Measurements from ENCODE around the gene NPHP4. TPM values are rescaled to one million over a fixed set of nuclear protein-coding genes. Genes with fewer than 3 reads are reported as not detected.

The NPHP4 gene
- total RNA-seq, 1 experiment from 2014 or later = 18.8 TPM

- Histone ChIP-seq H3K9me2 (replicated peaks; ENCODE audit: low read length) (no peaks in the 10 kb centered on the region), H3K4me3 (ENCODE audit: low read length) (no peak overlapping the region), H3K9ac (ENCODE audit: low read length) (no peak overlapping the region), H4K20me1 (ENCODE audit: low read length) (no peaks in the 10 kb centered on the region), H3K4me1 (ENCODE audit: insufficient read depth, low read length) (no peaks in the 10 kb centered on the region), H3K36me3 (ENCODE audit: low read depth, low read length) (peaks cover 25% of the 10 kb centered on the region), H3F3A (ENCODE audit: low read length, unreplicated experiment) (no peaks in the 10 kb centered on the region), H3K27ac (ENCODE audit: low read length) (no peak overlapping the region), H3K9me3 (ENCODE audit: low read length) (no peaks in the 10 kb centered on the region), H3K79me2 (ENCODE audit: low read length) (no peaks in the 10 kb centered on the region), H3K4me2 (ENCODE audit: low read length) (no peak overlapping the region), H3K27me3 (ENCODE audit: low read length) (no peaks in the 10 kb centered on the region), H2AFZ (ENCODE audit: low read length) (no peak overlapping the region)
- BruUV-seq (replicated peaks) = no TSS peak
- ATAC-seq = no peak
- intact Hi-C loops (cut with micrococcal nuclease) = no loop called here
- DNase-seq = no peak
- CTCF ChIA-PET = no interaction called here
- no peak for TF ChIP-seq CTCF (conservative IDR thresholded peaks at IDR 0.05; ENCODE audit: low read depth, low read length)
- no peak for TF ChIP-seq EZH2phosphoT487 (IDR thresholded peaks at IDR 0.05; ENCODE audit: borderline replicate concordance, low read length)
- no peak for TF ChIP-seq EZH2 (IDR thresholded peaks at IDR 0.05; ENCODE audit: low read length, unreplicated experiment)
- POLR2A ChIA-PET (ENCODE audit: unreplicated experiment) = no interaction called here
Observed at GRCh38 chr1:5955479-5955977, 36.7 kb downstream of the NPHP4 start.

GRCh38 chr1:5954964-5955363 lies 37.3 kb downstream of the NPHP4 start:
- POLR2A ChIA-PET (ENCODE audit: unreplicated experiment) = no interaction called here
- intact Hi-C loops (cut with micrococcal nuclease) = no loop called here

More at GRCh38 chr1:5954964-5955363, 37.3 kb downstream of the NPHP4 start:
- Histone ChIP-seq H3K27ac (ENCODE audit: low read length) (no peak overlapping the region), H3K9me2 (replicated peaks; ENCODE audit: low read length) (no peaks in the 10 kb centered on the region), H3K79me2 (ENCODE audit: low read length) (no peaks in the 10 kb centered on the region), H3F3A (ENCODE audit: low read length, unreplicated experiment) (no peaks in the 10 kb centered on the region), H3K4me2 (ENCODE audit: low read length) (no peak overlapping the region), H3K9me3 (ENCODE audit: low read length) (no peaks in the 10 kb centered on the region), H3K4me1 (ENCODE audit: insufficient read depth, low read length) (no peaks in the 10 kb centered on the region), H4K20me1 (ENCODE audit: low read length) (no peaks in the 10 kb centered on the region), H2AFZ (ENCODE audit: low read length) (no peak overlapping the region), H3K4me3 (ENCODE audit: low read length) (no peak overlapping the region), H3K9ac (ENCODE audit: low read length) (no peak overlapping the region), H3K27me3 (ENCODE audit: low read length) (no peaks in the 10 kb centered on the region), H3K36me3 (ENCODE audit: low read depth, low read length) (peaks cover 20% of the 10 kb centered on the region)
- CTCF ChIA-PET = no interaction called here
- no peak for DNase-seq
- ATAC-seq = no peak
- BruUV-seq (replicated peaks) = no TSS peak
- TF ChIP-seq CTCF (conservative IDR thresholded peaks at IDR 0.05; ENCODE audit: low read depth, low read length) = no peak
- TF ChIP-seq EZH2phosphoT487 (IDR thresholded peaks at IDR 0.05; ENCODE audit: borderline replicate concordance, low read length) = no peak
- no peak for TF ChIP-seq EZH2 (IDR thresholded peaks at IDR 0.05; ENCODE audit: low read length, unreplicated experiment)
